Nephron progenitor cell (in vitro differentiated cells): ENCODE results near the gene DNAJC18.
"Not testable (repeated sequence)": the region's sequence is repeated elsewhere in the genome, so short reads cannot be mapped to it uniquely, and the experiment has no call there.

Source experiments
- DNase-seq: peaks from one replicate; pipeline ENCODE4 v3.0.0; 2021
- H3K27ac Mint-ChIP-seq: 2 replicates; pipeline ENCODE4 v1.8.0; 2021; ENCODE audit warnings: mild to moderate bottlenecking, moderate library complexity, mixed read lengths
- H3K27me3 Mint-ChIP-seq: 2 replicates; pipeline ENCODE4 v1.8.0; 2021; ENCODE audit warnings: mild to moderate bottlenecking, low read depth, mixed read lengths; ENCODE audit not compliant: poor library complexity
- H3K36me3 Mint-ChIP-seq: 2 replicates; pipeline ENCODE4 v1.8.0; 2021; ENCODE audit warnings: low read depth, mixed read lengths
- H3K4me1 Mint-ChIP-seq: 2 replicates; pipeline ENCODE4 v1.8.0; 2021; ENCODE audit warnings: mixed read lengths
- H3K4me3 Mint-ChIP-seq: 2 replicates; pipeline ENCODE4 v1.8.0; 2021; ENCODE audit warnings: mild to moderate bottlenecking, moderate library complexity, mixed read lengths
- H3K9me3 Mint-ChIP-seq: 2 replicates; pipeline ENCODE4 v1.8.0; 2021; ENCODE audit warnings: mild to moderate bottlenecking, moderate library complexity, mixed read lengths
- CTCF ChIP-seq: fragments of 200-600 bp; sonication (generic); IDR thresholded peaks from 2 replicates; pipeline ENCODE4 v1.5.0; 2021; ENCODE audit warnings: antibody characterized with exemption

DNAJC18 gene

GRCh38 chr5:139439013-139439903 is at the start of gene DNAJC18:
Gene DNAJC18, minus strand, starts transcription at chr5:139439525. Its CDS starts 80 bp downstream, at chr5:139439445.
- TF ChIP-seq CTCF: no peak
- Mint-ChIP-seq H3K36me3 (peaks cover 21% of the 10 kb centered on the region), H3K4me3 (peak within 1 kb of the TSS; percentile 96), H3K4me1 (peaks cover 45% of the 10 kb centered on the region), H3K9me3 (no peaks in the 10 kb centered on the region), H3K27me3 (peaks cover 12% of the 10 kb centered on the region), H3K27ac (peak within 1 kb of the TSS; percentile 99)
- peak; percentile 95 for DNase-seq

GRCh38 chr5:139488260-139488659 is 48.9 kb upstream of the DNAJC18 start:
- peaks cover 10% of the 10 kb centered on the region for H3K27me3 Mint-ChIP-seq
- H3K4me1 Mint-ChIP-seq: peaks cover 35% of the 10 kb centered on the region
- no peak overlapping the region for H3K27ac Mint-ChIP-seq
- H3K36me3 Mint-ChIP-seq: no peaks in the 10 kb centered on the region
- TF ChIP-seq CTCF: no peak
- H3K9me3 Mint-ChIP-seq: no peaks in the 10 kb centered on the region
- no peak overlapping the region for H3K4me3 Mint-ChIP-seq
- no peak for DNase-seq

GRCh38 chr5:139486201-139486600 is 46.9 kb upstream of the DNAJC18 start:
- Mint-ChIP-seq H3K9me3 (no peaks in the 10 kb centered on the region), H3K36me3 (no peaks in the 10 kb centered on the region), H3K4me3 (peak overlapping the region; percentile 47), H3K27me3 (peaks cover 9% of the 10 kb centered on the region), H3K27ac (no peak overlapping the region), H3K4me1 (peaks cover 45% of the 10 kb centered on the region)
- no peak for DNase-seq
- no peak for TF ChIP-seq CTCF

- not testable (repeated sequence) for H3K4me3 Mint-ChIP-seq, DNase-seq, H3K36me3 Mint-ChIP-seq, H3K9me3 Mint-ChIP-seq, H3K27me3 Mint-ChIP-seq, H3K27ac Mint-ChIP-seq
- H3K4me1 Mint-ChIP-seq: peaks cover 67% of the 10 kb centered on the region
Measured at GRCh38 chr5:139482890-139483208, 43.5 kb upstream of the DNAJC18 start.

GRCh38 chr5:139482050-139482889 is 42.9 kb upstream of the DNAJC18 start, which contains the start of gene STING1:
Gene STING1, minus strand, starts transcription at chr5:139482758. Its CDS starts 1,054 bp downstream, at chr5:139481704.
- Mint-ChIP-seq H3K9me3 (no peaks in the 10 kb centered on the region), H3K4me3 (no peak within 1 kb of the TSS), H3K4me1 (peaks cover 66% of the 10 kb centered on the region), H3K27me3 (peaks cover 5% of the 10 kb centered on the region), H3K36me3 (no peaks in the 10 kb centered on the region), H3K27ac (peak within 1 kb of the TSS; percentile 84)
- no peak for TF ChIP-seq CTCF
- DNase-seq: no peak

GRCh38 chr5:139481580-139482049 is 42.3 kb upstream of the DNAJC18 start:
- Mint-ChIP-seq H3K4me1 (peaks cover 60% of the 10 kb centered on the region), H3K36me3 (no peaks in the 10 kb centered on the region), H3K9me3 (no peaks in the 10 kb centered on the region), H3K27ac (peak overlapping the region; percentile 84), H3K4me3 (no peak overlapping the region), H3K27me3 (peaks cover 5% of the 10 kb centered on the region)
- TF ChIP-seq CTCF: no peak
- DNase-seq: no peak
